Ectodermal cell (in vitro differentiated cells): ENCODE measurements around the gene ANKRD34B. TPM values are rescaled to one million over a fixed set of nuclear protein-coding genes. Genes with fewer than 3 reads are reported as not detected.
A peak's percentile ranks its signal among the peaks of the same experiment; 100 is the strongest.

Source experiments
- H3K27ac ChIP-seq: 2 replicates; pipeline ENCODE4 v1.7.0; 2013; ENCODE audit warnings: mild to moderate bottlenecking, low read depth, low read length; ENCODE audit not compliant: insufficient read depth, poor library complexity, severe bottlenecking
- H3K27me3 ChIP-seq: 2 replicates; pipeline ENCODE4 v1.7.0; 2013; ENCODE audit warnings: mild to moderate bottlenecking, low read length; ENCODE audit not compliant: insufficient read depth, control insufficient read depth, poor library complexity, severe bottlenecking
- H3K36me3 ChIP-seq: one replicate; pipeline ENCODE4 v1.7.0; 2013; ENCODE audit warnings: low read length; ENCODE audit not compliant: control insufficient read depth, insufficient read depth
- H3K4me1 ChIP-seq: one replicate; pipeline ENCODE4 v1.7.0; 2013; ENCODE audit warnings: low read length; ENCODE audit not compliant: control insufficient read depth, insufficient read depth
- H3K4me3 ChIP-seq: 2 replicates; pipeline ENCODE4 v1.7.0; 2013; ENCODE audit warnings: low read depth, low read length, control low read depth; ENCODE audit not compliant: insufficient read depth
- H3K9me3 ChIP-seq: 2 replicates; pipeline ENCODE4 v1.7.0; 2013; ENCODE audit warnings: mild to moderate bottlenecking, low read length, moderate library complexity; ENCODE audit not compliant: control insufficient read depth
- WGBS, 2 experiments: methylation state at CpG; one replicate each; pipeline ENCODE4 v1.1.7; 2013; ENCODE audit warnings: missing lambda C conversion rate in 2 of 2; 5-methylcytosine and 5-hydroxymethylcytosine counted together
- polyA plus RNA-seq, 4 experiments: library from polyadenylated mRNA; stranded (reverse); fragments of 50-300 nt; gene quantifications; one replicate each; pipeline ENCODE4 v1.2.3, GENCODE V29; 2013

The ANKRD34B gene
- 0.19 TPM for polyA plus RNA-seq (2013, experiment 1 of 4)
- polyA plus RNA-seq (2013, experiment 2 of 4), result 0.60 TPM
- polyA plus RNA-seq (2013, experiment 3 of 4), result 0.37 TPM
- polyA plus RNA-seq (2013, experiment 4 of 4), result 0.77 TPM

- Histone ChIP-seq H3K27me3 (peaks cover 80% of the 10 kb centered on the region), H3K36me3 (no peaks in the 10 kb centered on the region), H3K4me3 (peak within 1 kb of the TSS; percentile 34), H3K27ac (no peak within 1 kb of the TSS), H3K9me3 (no peaks in the 10 kb centered on the region), H3K4me1 (peaks cover 5% of the 10 kb centered on the region)
- WGBS, 2 experiments, result 2% methylated on average over 73 of the region's 73 CpGs
These were observed at the start of gene ANKRD34B for GRCh38 chr5:80569961-80570786. Gene ANKRD34B (minus strand): TSS chr5:80570280. CDS start chr5:80560019, 10,261 bp downstream.

- WGBS, 2 experiments, result 95 to 96% methylated on average over 1 of the region's 1 CpG
These were observed 49.0 kb upstream of the ANKRD34B start for GRCh38 chr5:80619086-80619485.

GRCh38 chr5:80618438-80618837 is 48.4 kb upstream of the ANKRD34B start:
- Histone ChIP-seq H3K27ac (no peak overlapping the region), H3K4me3 (no peak overlapping the region), H3K9me3 (no peaks in the 10 kb centered on the region), H3K36me3 (no peaks in the 10 kb centered on the region), H3K27me3 (no peaks in the 10 kb centered on the region), H3K4me1 (peaks cover 16% of the 10 kb centered on the region)
- WGBS, 2 experiments, result 90 to 96% methylated on average over 4 of the region's 4 CpGs

More at GRCh38 chr5:80619086-80619485, 49.0 kb upstream of the ANKRD34B start:
- Histone ChIP-seq H3K27ac (no peak overlapping the region), H3K4me3 (no peak overlapping the region), H3K27me3 (no peaks in the 10 kb centered on the region), H3K9me3 (no peaks in the 10 kb centered on the region), H3K36me3 (no peaks in the 10 kb centered on the region), H3K4me1 (peaks cover 16% of the 10 kb centered on the region)

- Histone ChIP-seq H3K27ac (no peak overlapping the region), H3K4me1 (peaks cover 16% of the 10 kb centered on the region), H3K36me3 (no peaks in the 10 kb centered on the region), H3K27me3 (no peaks in the 10 kb centered on the region), H3K9me3 (no peaks in the 10 kb centered on the region), H3K4me3 (no peak overlapping the region)
- WGBS, 2 experiments, result 68 to 71% methylated on average over 17 of the region's 17 CpGs
These were observed 45.3 kb upstream of the ANKRD34B start for GRCh38 chr5:80615266-80615914.

- Histone ChIP-seq H3K4me3 (no peak overlapping the region), H3K9me3 (no peaks in the 10 kb centered on the region), H3K27ac (no peak overlapping the region), H3K4me1 (peaks cover 5% of the 10 kb centered on the region), H3K27me3 (no peaks in the 10 kb centered on the region), H3K36me3 (no peaks in the 10 kb centered on the region)
- WGBS, 2 experiments, result 83 to 88% methylated on average over 1 of the region's 1 CpG
These were observed 39.6 kb upstream of the ANKRD34B start for GRCh38 chr5:80609692-80610091.

GRCh38 chr5:80608731-80609130 is 38.7 kb upstream of the ANKRD34B start:
- no peaks in the 10 kb centered on the region for H3K27me3 ChIP-seq
- no peaks in the 10 kb centered on the region for H3K9me3 ChIP-seq
- H3K4me3 ChIP-seq, result no peak overlapping the region
- WGBS, 2 experiments, result 95 to 97% methylated on average over 1 of the region's 1 CpG
- H3K4me1 ChIP-seq, result no peaks in the 10 kb centered on the region
- no peak overlapping the region for H3K27ac ChIP-seq
- no peaks in the 10 kb centered on the region for H3K36me3 ChIP-seq

GRCh38 chr5:80607832-80608231 is 37.8 kb upstream of the ANKRD34B start:
- no peaks in the 10 kb centered on the region for H3K9me3 ChIP-seq

GRCh38 chr5:80607343-80607742 is 37.3 kb upstream of the ANKRD34B start:
- no peak overlapping the region for H3K27ac ChIP-seq
- no peaks in the 10 kb centered on the region for H3K9me3 ChIP-seq
- no peaks in the 10 kb centered on the region for H3K4me1 ChIP-seq

More at GRCh38 chr5:80607832-80608231, 37.8 kb upstream of the ANKRD34B start:
- Histone ChIP-seq H3K36me3 (no peaks in the 10 kb centered on the region), H3K27ac (no peak overlapping the region), H3K4me3 (no peak overlapping the region), H3K27me3 (no peaks in the 10 kb centered on the region), H3K4me1 (no peaks in the 10 kb centered on the region)

GRCh38 chr5:80600943-80601693 is 31.0 kb upstream of the ANKRD34B start:
- H3K9me3 ChIP-seq, result no peaks in the 10 kb centered on the region
- WGBS, 2 experiments, result 82 to 92% methylated on average over 2 of the region's 2 CpGs
- no peak overlapping the region for H3K4me3 ChIP-seq
- H3K27me3 ChIP-seq, result no peaks in the 10 kb centered on the region
- H3K4me1 ChIP-seq, result no peaks in the 10 kb centered on the region
- H3K27ac ChIP-seq, result no peak overlapping the region
- no peaks in the 10 kb centered on the region for H3K36me3 ChIP-seq

More at GRCh38 chr5:80607343-80607742, 37.3 kb upstream of the ANKRD34B start:
- Histone ChIP-seq H3K4me3 (no peak overlapping the region), H3K27me3 (no peaks in the 10 kb centered on the region), H3K36me3 (no peaks in the 10 kb centered on the region)

- H3K9me3 ChIP-seq, result no peaks in the 10 kb centered on the region
- H3K27ac ChIP-seq, result no peak overlapping the region
- H3K4me1 ChIP-seq, result no peaks in the 10 kb centered on the region
- no peaks in the 10 kb centered on the region for H3K36me3 ChIP-seq
- no peak overlapping the region for H3K4me3 ChIP-seq
- 82 to 83% methylated on average over 7 of the region's 7 CpGs for WGBS, 2 experiments
- no peaks in the 10 kb centered on the region for H3K27me3 ChIP-seq
These were observed 27.4 kb upstream of the ANKRD34B start for GRCh38 chr5:80597500-80597899.
